Progenitor cell of endocrine pancreas (in vitro differentiated cells): ENCODE measurements around the gene EPHA10. TPM values are rescaled to one million over a fixed set of nuclear protein-coding genes. Genes with fewer than 3 reads are reported as not detected.

Source experiments
- DNase-seq: peaks from one replicate; pipeline ENCODE4 v3.0.0; 2021; ENCODE audit warnings: low spot score; ENCODE audit not compliant: unreplicated experiment
- H3K27ac Mint-ChIP-seq: 2 replicates; pipeline ENCODE4 v1.8.0; 2021; ENCODE audit warnings: mild to moderate bottlenecking, moderate library complexity, mixed read lengths
- H3K27me3 Mint-ChIP-seq: 2 replicates; pipeline ENCODE4 v1.8.0; 2021; ENCODE audit warnings: mixed read lengths
- H3K36me3 Mint-ChIP-seq: 2 replicates; pipeline ENCODE4 v1.8.0; 2022; ENCODE audit warnings: mixed read lengths; ENCODE audit not compliant: insufficient read depth
- H3K4me1 Mint-ChIP-seq: 2 replicates; pipeline ENCODE4 v1.8.0; 2021; ENCODE audit warnings: low read depth, mixed read lengths
- H3K4me3 Mint-ChIP-seq: 2 replicates; pipeline ENCODE4 v1.8.0; 2021; ENCODE audit warnings: low read depth, mild to moderate bottlenecking, moderate library complexity, mixed read lengths
- H3K9me3 Mint-ChIP-seq: 2 replicates; pipeline ENCODE4 v1.8.0; 2021; ENCODE audit warnings: low read depth, mixed read lengths
- CTCF ChIP-seq: fragments of 200-600 bp; sonication (generic); IDR thresholded peaks from one replicate; pipeline ENCODE4 v1.5.0; 2021; ENCODE audit warnings: antibody characterized with exemption, mild to moderate bottlenecking; ENCODE audit not compliant: unreplicated experiment
- total RNA-seq: library from RNA; stranded (reverse); gene quantifications from 2 replicates; pipeline ENCODE4 v1.2.1, GENCODE V29; 2021

The EPHA10 gene
- total RNA-seq, 1 donor from 2014 or later, result 6.2 TPM

- Mint-ChIP-seq H3K36me3 (no peaks in the 10 kb centered on the region), H3K27me3 (peaks cover 4% of the 10 kb centered on the region), H3K9me3 (no peaks in the 10 kb centered on the region), H3K4me1 (no peaks in the 10 kb centered on the region), H3K27ac (no peak overlapping the region), H3K4me3 (no peak overlapping the region)
- no peak for DNase-seq
- no peak for TF ChIP-seq CTCF
Measured at GRCh38 chr1:37714226-37714625, 50.7 kb downstream of the EPHA10 start.

- Mint-ChIP-seq H3K4me1 (no peaks in the 10 kb centered on the region), H3K27ac (no peak overlapping the region), H3K36me3 (peaks cover 6% of the 10 kb centered on the region), H3K9me3 (no peaks in the 10 kb centered on the region), H3K27me3 (no peaks in the 10 kb centered on the region), H3K4me3 (no peak overlapping the region)
- TF ChIP-seq CTCF, result no peak
- DNase-seq, result no peak
Measured at GRCh38 chr1:37708471-37708870, 56.4 kb downstream of the EPHA10 start.

DNA sequence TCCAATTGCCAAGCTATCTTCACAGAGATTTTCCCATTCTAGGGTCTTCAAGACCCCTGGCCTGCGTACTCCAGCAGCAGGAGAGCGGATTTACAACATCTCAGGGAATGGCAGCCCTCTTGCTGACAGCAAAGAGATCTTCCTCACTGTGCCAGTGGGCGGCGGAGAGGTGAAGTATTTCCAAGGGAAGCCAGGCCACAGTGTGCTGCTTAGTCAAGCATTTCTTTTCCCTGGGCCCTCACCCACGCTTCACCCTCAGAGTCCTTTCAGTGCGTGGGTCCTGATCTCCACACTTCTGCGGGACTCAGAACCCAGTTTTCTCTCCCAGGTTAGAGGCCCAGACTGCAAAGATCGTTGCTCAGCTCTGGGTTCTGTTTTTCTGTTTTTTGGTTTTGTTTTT lies 59.5 kb downstream of the EPHA10 start:
- Mint-ChIP-seq H3K36me3 (peaks cover 10% of the 10 kb centered on the region), H3K9me3 (no peaks in the 10 kb centered on the region), H3K4me1 (no peaks in the 10 kb centered on the region), H3K27me3 (no peaks in the 10 kb centered on the region), H3K27ac (no peak overlapping the region), H3K4me3 (no peak overlapping the region)
- TF ChIP-seq CTCF, result no peak
- DNase-seq, result no peak

DNA sequence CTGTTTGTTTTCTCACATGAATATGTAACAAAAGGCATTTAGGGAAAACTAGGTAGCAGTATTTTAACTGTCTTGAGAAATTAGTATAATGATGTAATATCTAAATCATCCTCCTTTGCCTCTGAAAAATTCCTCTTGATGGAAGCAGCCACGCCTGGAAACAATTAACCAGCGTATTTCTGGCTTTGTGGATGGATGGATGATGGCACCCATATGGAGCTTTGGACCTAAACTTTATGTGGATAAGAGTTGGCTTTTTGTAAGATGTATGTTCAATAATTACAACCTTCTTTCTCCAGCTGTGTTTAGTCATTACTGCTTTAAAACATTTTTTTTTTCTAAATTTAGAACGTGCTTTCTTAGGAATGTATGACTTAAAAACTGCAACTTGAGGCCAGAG lies 60.0 kb downstream of the EPHA10 start:
- Mint-ChIP-seq H3K36me3 (peaks cover 10% of the 10 kb centered on the region), H3K4me3 (no peak overlapping the region)

DNA sequence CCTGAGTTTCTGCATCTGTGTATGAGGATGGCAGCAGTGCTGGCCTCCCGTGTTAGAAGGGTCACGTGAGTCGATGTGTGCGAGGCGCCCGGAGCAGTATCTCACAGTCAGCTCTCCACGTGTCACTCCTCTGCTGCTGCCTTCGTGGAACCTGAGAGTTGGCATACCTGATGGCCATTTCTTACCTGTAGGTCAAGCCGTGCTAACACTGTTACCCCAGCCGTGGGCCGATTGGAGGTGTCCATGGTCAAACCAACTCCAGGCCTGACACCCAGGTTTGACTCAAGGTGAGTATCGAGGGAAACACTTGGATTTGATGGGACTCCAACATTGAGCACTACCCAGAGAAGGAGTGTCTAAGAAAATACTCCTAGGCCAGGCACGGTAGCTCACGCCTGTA lies 61.9 kb downstream of the EPHA10 start:
- no peaks in the 10 kb centered on the region for H3K9me3 Mint-ChIP-seq
- no peak for DNase-seq
- no peak overlapping the region for H3K4me3 Mint-ChIP-seq
- no peaks in the 10 kb centered on the region for H3K27me3 Mint-ChIP-seq
- no peaks in the 10 kb centered on the region for H3K4me1 Mint-ChIP-seq
- TF ChIP-seq CTCF, result no peak
- H3K36me3 Mint-ChIP-seq, result peaks cover 13% of the 10 kb centered on the region
- no peak overlapping the region for H3K27ac Mint-ChIP-seq

More for the DNA sequence above, 60.0 kb downstream of the EPHA10 start:
- no peaks in the 10 kb centered on the region for H3K4me1 Mint-ChIP-seq
- no peak for TF ChIP-seq CTCF
- no peaks in the 10 kb centered on the region for H3K9me3 Mint-ChIP-seq
- no peak overlapping the region for H3K27ac Mint-ChIP-seq
- DNase-seq, result no peak
- no peaks in the 10 kb centered on the region for H3K27me3 Mint-ChIP-seq
